Loucy (cell line): ENCODE results near the gene MGP.

Source experiments
- H2AFZ ChIP-seq: fragments of 200-600 bp; sonication (generic); 2 replicates; pipeline ENCODE4 v1.6.0; 2016; ENCODE audit warnings: antibody characterized with exemption, mild to moderate bottlenecking, low read length, moderate library complexity
- H3F3A ChIP-seq: fragments of 200-600 bp; 2 replicates; pipeline ENCODE4 v1.6.0; 2016; ENCODE audit warnings: antibody characterized with exemption, low read depth, mild to moderate bottlenecking
- H3K27me3 ChIP-seq: fragments of 200-600 bp; sonication (generic); 2 replicates; pipeline ENCODE4 v1.6.1; 2014; ENCODE audit warnings: low read length, mild to moderate bottlenecking; ENCODE audit not compliant: insufficient read depth, poor library complexity, severe bottlenecking
- H3K36me3 ChIP-seq: fragments of 200-600 bp; sonication (generic); 2 replicates; pipeline ENCODE4 v1.6.1; 2016; ENCODE audit warnings: low read length; ENCODE audit not compliant: insufficient read depth
- H3K4me1 ChIP-seq: fragments of 200-600 bp; sonication (generic); 2 replicates; pipeline ENCODE4 v1.5.1; 2014; ENCODE audit warnings: low read length, mild to moderate bottlenecking; ENCODE audit not compliant: insufficient read depth, poor library complexity, severe bottlenecking
- H3K4me2 ChIP-seq: fragments of 200-600 bp; sonication (generic); 2 replicates; pipeline ENCODE4 v1.6.0; 2014; ENCODE audit warnings: antibody characterized with exemption, low read length, low read depth, mild to moderate bottlenecking; ENCODE audit not compliant: poor library complexity, severe bottlenecking
- H3K4me3 ChIP-seq: fragments of 200-600 bp; sonication (generic); 2 replicates; pipeline ENCODE4 v1.5.1; 2014; ENCODE audit warnings: low read length, mild to moderate bottlenecking, mixed read lengths; ENCODE audit not compliant: poor library complexity, severe bottlenecking
- H3K79me2 ChIP-seq: fragments of 200-600 bp; sonication (generic); 2 replicates; pipeline ENCODE4 v1.6.1; 2014; ENCODE audit warnings: low read length; ENCODE audit not compliant: insufficient read depth
- H3K9ac ChIP-seq: fragments of 200-600 bp; sonication (generic); 2 replicates; pipeline ENCODE4 v1.6.0; 2014; ENCODE audit warnings: mild to moderate bottlenecking, low read depth, low read length, moderate library complexity; ENCODE audit not compliant: poor library complexity, severe bottlenecking
- H3K9me2 ChIP-seq: fragments of 200-600 bp; sonication (generic); replicated peaks from 2 replicates; pipeline ENCODE4 v1.6.1; 2016; ENCODE audit warnings: low read depth, low read length, mixed read lengths
- H3K9me3 ChIP-seq: fragments of 200-600 bp; sonication (generic); 2 replicates; pipeline ENCODE4 v1.6.1; 2014; ENCODE audit warnings: mild to moderate bottlenecking, antibody characterized with exemption, low read length, low read depth; ENCODE audit not compliant: insufficient read depth
- H4K20me1 ChIP-seq: fragments of 200-600 bp; sonication (generic); 2 replicates; pipeline ENCODE4 v1.6.0; 2014; ENCODE audit warnings: antibody characterized with exemption, low read length, mild to moderate bottlenecking; ENCODE audit not compliant: insufficient read depth, poor library complexity, severe bottlenecking
- CTCF ChIP-seq: fragments of 200-600 bp; sonication (generic); conservative IDR thresholded peaks from 2 replicates; pipeline ENCODE4 v1.5.1; 2014; ENCODE audit warnings: mild to moderate bottlenecking, antibody characterized with exemption, low read length
- EZH2phosphoT487 ChIP-seq: fragments of 200-600 bp; IDR thresholded peaks from 2 replicates; pipeline ENCODE4 v1.6.1; 2018; ENCODE audit warnings: antibody characterized with exemption, mild to moderate bottlenecking, moderate library complexity, borderline replicate concordance

The MGP gene

GRCh38 chr12:14903386-14904098 is 17.9 kb upstream of the MGP start:
- Histone ChIP-seq H3F3A (no peaks in the 10 kb centered on the region), H4K20me1 (no peaks in the 10 kb centered on the region), H3K4me3 (no peak overlapping the region), H3K9ac (no peak overlapping the region), H3K4me2 (no peak overlapping the region), H3K27me3 (no peaks in the 10 kb centered on the region), H3K9me3 (no peaks in the 10 kb centered on the region), H3K36me3 (no peaks in the 10 kb centered on the region), H2AFZ (0 out of 2 replicates have a peak overlapping the region, but pooled peaks have one; percentile 12), H3K4me1 (peaks cover 41% of the 10 kb centered on the region), H3K9me2 (no peaks in the 10 kb centered on the region), H3K79me2 (no peaks in the 10 kb centered on the region)
- no peak for TF ChIP-seq CTCF
- no peak for TF ChIP-seq EZH2phosphoT487

DNA sequence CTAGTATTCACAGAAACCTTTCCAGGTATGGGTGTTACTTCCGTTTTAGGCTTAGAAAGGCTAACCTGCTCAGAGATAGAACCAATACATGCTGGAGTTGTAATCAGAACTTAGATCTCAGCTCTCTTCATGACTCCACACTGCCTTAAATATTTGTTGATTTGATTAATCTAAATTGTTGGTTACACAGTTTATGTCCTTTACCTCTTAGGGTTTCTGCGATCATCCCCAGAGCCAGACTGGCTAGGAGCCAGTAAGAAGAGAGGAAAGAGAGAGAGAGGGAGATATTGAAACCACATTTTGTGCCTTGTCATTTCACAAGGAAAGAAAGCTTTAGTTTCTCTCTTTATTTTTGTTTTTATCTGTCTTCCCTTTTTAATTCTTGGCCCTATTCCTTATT is 16.8 kb upstream of the MGP start:
- no peaks in the 10 kb centered on the region for H4K20me1 ChIP-seq
- H3K4me3 ChIP-seq = no peak overlapping the region
- no peak overlapping the region for H2AFZ ChIP-seq
- no peaks in the 10 kb centered on the region for H3K36me3 ChIP-seq
- peak overlapping the region; percentile 11 for H3K4me2 ChIP-seq
- TF ChIP-seq EZH2phosphoT487 (no peak), CTCF (no peak)
- peaks cover 34% of the 10 kb centered on the region for H3K4me1 ChIP-seq
- H3K9me3 ChIP-seq = no peaks in the 10 kb centered on the region
- no peaks in the 10 kb centered on the region for H3K27me3 ChIP-seq
- no peak overlapping the region for H3K9ac ChIP-seq
- H3K9me2 ChIP-seq = no peaks in the 10 kb centered on the region
- H3F3A ChIP-seq = no peaks in the 10 kb centered on the region
- H3K79me2 ChIP-seq = no peaks in the 10 kb centered on the region

GRCh38 chr12:14901228-14901562 is 15.5 kb upstream of the MGP start:
- Histone ChIP-seq H3K9me3 (no peaks in the 10 kb centered on the region), H3K4me2 (no peak overlapping the region), H4K20me1 (no peaks in the 10 kb centered on the region), H3K36me3 (no peaks in the 10 kb centered on the region), H3K79me2 (no peaks in the 10 kb centered on the region), H3K9me2 (no peaks in the 10 kb centered on the region), H2AFZ (no peak overlapping the region; the same call in 1 of the 2 replicates), H3K4me3 (no peak overlapping the region), H3F3A (no peaks in the 10 kb centered on the region), H3K27me3 (no peaks in the 10 kb centered on the region), H3K9ac (no peak overlapping the region), H3K4me1 (peaks cover 34% of the 10 kb centered on the region)
- peak; percentile 51 for TF ChIP-seq CTCF
- no peak for TF ChIP-seq EZH2phosphoT487
